ENCODE results near the gene DISP3.
A peak's percentile ranks its signal among the peaks of the same experiment; 100 is the strongest.

DISP3 gene

GRCh38 chr1:11569954-11570353 is 91.0 kb downstream of the DISP3 start:
- no peak for TF ChIP-seq EZH2 (IDR thresholded peaks at IDR 0.05; ENCODE audit: borderline replicate concordance, low read depth, low read length, severe bottlenecking)
- TF ChIP-seq CTCF (IDR thresholded peaks at IDR 0.05; ENCODE audit: borderline replicate concordance, extremely low read depth, low read length, poor library complexity, severe bottlenecking): no peak
- Histone ChIP-seq H4K20me1 (ENCODE audit: insufficient read depth, low read length) (0 out of 2 replicates have a peak, but pooled peaks cover 2% of the 10 kb centered on the region), H2AFZ (ENCODE audit: low read depth, low read length) (no peak overlapping the region), H3K27ac (ENCODE audit: low read length) (no peak overlapping the region), H3K36me3 (ENCODE audit: insufficient read depth, low read length) (no peaks in the 10 kb centered on the region), H3K9me3 (ENCODE audit: insufficient read depth, low read length, severe bottlenecking) (no peaks in the 10 kb centered on the region), H3K4me1 (ENCODE audit: insufficient read depth, low read length) (no peaks in the 10 kb centered on the region), H3K79me2 (ENCODE audit: insufficient read depth, low read length) (no peaks in the 10 kb centered on the region), H3K9ac (ENCODE audit: low read depth, low read length) (no peak overlapping the region), H3K4me2 (ENCODE audit: insufficient read depth, low read length) (no peak overlapping the region), H3K27me3 (ENCODE audit: insufficient read depth, low read length, poor library complexity) (no peaks in the 10 kb centered on the region), H3K4me3 (ENCODE audit: low read depth in 1 of 2, low read length in 2 of 2) (no peak overlapping the region)
- no peak for ATAC-seq (ENCODE audit: insufficient read depth, low read depth)
- DNase-seq: no peak

- Histone ChIP-seq H3K27me3 (ENCODE audit: insufficient read depth, low read length, poor library complexity) (no peaks in the 10 kb centered on the region), H2AFZ (ENCODE audit: low read depth, low read length) (no peak overlapping the region), H3K27ac (ENCODE audit: low read length) (no peak overlapping the region), H3K9ac (ENCODE audit: low read depth, low read length) (no peak overlapping the region), H3K4me1 (ENCODE audit: insufficient read depth, low read length) (no peaks in the 10 kb centered on the region), H3K9me3 (ENCODE audit: insufficient read depth, low read length, severe bottlenecking) (no peaks in the 10 kb centered on the region), H3K4me3 (ENCODE audit: low read depth in 1 of 2, low read length in 2 of 2) (no peak overlapping the region), H3K4me2 (ENCODE audit: insufficient read depth, low read length) (no peak overlapping the region), H4K20me1 (ENCODE audit: insufficient read depth, low read length) (0 out of 2 replicates have a peak, but pooled peaks cover 2% of the 10 kb centered on the region), H3K79me2 (ENCODE audit: insufficient read depth, low read length) (no peaks in the 10 kb centered on the region), H3K36me3 (ENCODE audit: insufficient read depth, low read length) (no peaks in the 10 kb centered on the region)
- ATAC-seq (ENCODE audit: insufficient read depth, low read depth): no peak
- no peak for DNase-seq
- TF ChIP-seq EZH2 (IDR thresholded peaks at IDR 0.05; ENCODE audit: borderline replicate concordance, low read depth, low read length, severe bottlenecking): no peak
- TF ChIP-seq CTCF (IDR thresholded peaks at IDR 0.05; ENCODE audit: borderline replicate concordance, extremely low read depth, low read length, poor library complexity, severe bottlenecking): no peak
These were observed 91.9 kb downstream of the DISP3 start for GRCh38 chr1:11570821-11571380.

DNA sequence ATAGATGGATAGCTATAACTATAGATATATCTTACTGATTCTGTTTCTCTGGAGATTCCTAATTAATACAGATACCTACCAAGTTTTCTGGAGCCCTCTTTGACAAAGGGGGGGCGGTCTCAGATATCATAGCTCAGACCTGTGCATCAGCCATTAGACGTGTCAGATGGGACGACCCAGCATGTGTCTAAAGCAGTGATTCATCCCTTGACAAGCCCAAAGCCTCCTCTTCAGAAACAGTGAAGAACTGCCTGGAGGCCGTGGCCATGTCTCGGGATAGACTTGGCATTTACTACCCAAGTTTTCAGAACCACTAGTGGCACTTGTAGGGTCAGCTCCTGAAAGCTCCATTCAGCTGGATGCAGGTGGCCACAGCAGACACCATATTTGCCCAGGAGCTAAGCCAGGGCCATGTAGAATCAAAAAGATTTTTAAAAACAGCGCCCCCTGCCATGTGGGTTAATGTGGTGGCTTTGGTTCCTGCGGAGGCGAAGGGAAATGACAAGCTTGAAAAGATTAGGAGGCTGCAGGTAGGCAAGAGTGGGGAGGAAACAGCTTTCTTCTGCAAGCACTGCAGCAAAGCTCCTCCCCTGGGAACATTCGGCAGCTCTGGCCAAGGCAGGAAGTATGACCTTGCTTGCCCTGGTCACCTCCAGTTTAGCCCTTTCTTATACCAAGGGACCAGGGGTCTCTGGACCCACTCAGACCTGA is 93.1 kb downstream of the DISP3 start:
- Histone ChIP-seq H3K27me3 (ENCODE audit: insufficient read depth, low read length, poor library complexity) (no peaks in the 10 kb centered on the region), H3K4me1 (ENCODE audit: insufficient read depth, low read length) (no peaks in the 10 kb centered on the region), H4K20me1 (ENCODE audit: insufficient read depth, low read length) (0 out of 2 replicates have a peak, but pooled peaks cover 2% of the 10 kb centered on the region), H3K9me3 (ENCODE audit: insufficient read depth, low read length, severe bottlenecking) (no peaks in the 10 kb centered on the region), H2AFZ (ENCODE audit: low read depth, low read length) (no peak overlapping the region), H3K9ac (ENCODE audit: low read depth, low read length) (no peak overlapping the region), H3K27ac (ENCODE audit: low read length) (no peak overlapping the region), H3K4me3 (ENCODE audit: low read depth in 1 of 2, low read length in 2 of 2) (no peak overlapping the region), H3K4me2 (ENCODE audit: insufficient read depth, low read length) (no peak overlapping the region), H3K36me3 (ENCODE audit: insufficient read depth, low read length) (no peaks in the 10 kb centered on the region), H3K79me2 (ENCODE audit: insufficient read depth, low read length) (no peaks in the 10 kb centered on the region)
- DNase-seq: peak; percentile 17
- no peak for TF ChIP-seq EZH2 (IDR thresholded peaks at IDR 0.05; ENCODE audit: borderline replicate concordance, low read depth, low read length, severe bottlenecking)
- peak; percentile 24 for TF ChIP-seq CTCF (IDR thresholded peaks at IDR 0.05; ENCODE audit: borderline replicate concordance, extremely low read depth, low read length, poor library complexity, severe bottlenecking)
- no peak for ATAC-seq (ENCODE audit: insufficient read depth, low read depth)

All from DND-41 (cell line).